Activated naive CD8-positive, alpha-beta T cell treated with anti-CD3 and anti-CD28 coated beads, Interleukin-2, amount 10 ng/mL, durations not matched to agents 7 days and 5 days (primary cell): ENCODE data around the gene AVEN. TPM values are rescaled to one million over a fixed set of nuclear protein-coding genes. Genes with fewer than 3 reads are reported as not detected.
"Not testable (repeated sequence)": the region's sequence is repeated elsewhere in the genome, so short reads cannot be mapped to it uniquely, and the experiment has no call there.

Source experiments
- ATAC-seq: fragments of 150-1000 bp; cut with Tn5 transposase; one replicate; pipeline ENCODE4 v1.10.0; 2021; ENCODE audit warnings: low read depth, moderate library complexity
- POLR2A ChIA-PET: fragments of 350-600 bp; sonication (Branson Sonifier 250); formaldehyde crosslinking; loops from one replicate; lab custom pipeline; 2021; ENCODE audit warnings: antibody characterized with exemption; lab: Charles Lee
- DNase-seq: peaks from one replicate; pipeline ENCODE4 v3.0.0; 2021
- H3K27ac Mint-ChIP-seq: one replicate; pipeline ENCODE4 v1.8.0; 2022; ENCODE audit warnings: mild to moderate bottlenecking, mixed read lengths
- H3K27me3 Mint-ChIP-seq: one replicate; pipeline ENCODE4 v1.8.0; 2022; ENCODE audit warnings: mild to moderate bottlenecking, moderate library complexity, mixed read lengths
- H3K36me3 Mint-ChIP-seq: one replicate; pipeline ENCODE4 v1.8.0; 2021; ENCODE audit warnings: mild to moderate bottlenecking, mixed read lengths
- H3K4me1 Mint-ChIP-seq: one replicate; pipeline ENCODE4 v1.8.0; 2021; ENCODE audit warnings: mixed read lengths
- H3K4me3 Mint-ChIP-seq: one replicate; pipeline ENCODE4 v1.8.0; 2022; ENCODE audit warnings: mild to moderate bottlenecking, moderate library complexity, mixed read lengths
- H3K9me3 Mint-ChIP-seq: one replicate; pipeline ENCODE4 v1.8.0; 2021; ENCODE audit warnings: mixed read lengths
- total RNA-seq, 2 experiments: library from RNA; stranded (reverse); gene quantifications; one replicate each; pipeline ENCODE4 v1.2.3, GENCODE V29; 2021

Gene AVEN
- total RNA-seq, 2 experiments from 2014 or later: 6.1 to 6.3 TPM

DNA sequence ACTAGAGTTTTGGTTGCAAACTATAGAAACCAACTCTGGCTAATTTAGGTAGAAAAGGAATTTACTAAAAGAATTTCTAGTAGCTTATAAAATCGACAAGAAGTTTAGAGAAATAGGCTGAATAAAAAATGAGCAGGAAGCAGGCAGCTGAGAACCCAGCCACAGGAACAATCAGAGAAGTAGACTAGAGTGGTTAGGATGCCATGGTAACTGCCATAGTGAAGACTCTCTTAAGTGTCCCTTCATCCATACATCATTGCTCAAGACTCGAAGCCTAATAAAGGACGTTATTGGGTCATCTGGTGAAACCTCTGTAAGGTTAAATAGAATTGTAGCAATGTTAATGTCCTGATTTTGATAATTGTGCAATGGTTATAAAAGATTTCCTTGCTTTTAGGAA lies 13.8 kb downstream of the AVEN start:
- Mint-ChIP-seq H3K4me1 (peaks cover 10% of the 10 kb centered on the region), H3K4me3 (no peak overlapping the region), H3K9me3 (peaks cover 1% of the 10 kb centered on the region), H3K36me3 (peaks cover 14% of the 10 kb centered on the region), H3K27me3 (peaks cover 5% of the 10 kb centered on the region), H3K27ac (no peak overlapping the region)
- no peak for ATAC-seq
- POLR2A ChIA-PET: no interaction called here
- DNase-seq: no peak

GRCh38 chr15:34023907-34024306 lies 15.1 kb downstream of the AVEN start:
- H3K27ac Mint-ChIP-seq: no peak overlapping the region
- no peak for ATAC-seq
- no peak overlapping the region for H3K4me3 Mint-ChIP-seq

DNA sequence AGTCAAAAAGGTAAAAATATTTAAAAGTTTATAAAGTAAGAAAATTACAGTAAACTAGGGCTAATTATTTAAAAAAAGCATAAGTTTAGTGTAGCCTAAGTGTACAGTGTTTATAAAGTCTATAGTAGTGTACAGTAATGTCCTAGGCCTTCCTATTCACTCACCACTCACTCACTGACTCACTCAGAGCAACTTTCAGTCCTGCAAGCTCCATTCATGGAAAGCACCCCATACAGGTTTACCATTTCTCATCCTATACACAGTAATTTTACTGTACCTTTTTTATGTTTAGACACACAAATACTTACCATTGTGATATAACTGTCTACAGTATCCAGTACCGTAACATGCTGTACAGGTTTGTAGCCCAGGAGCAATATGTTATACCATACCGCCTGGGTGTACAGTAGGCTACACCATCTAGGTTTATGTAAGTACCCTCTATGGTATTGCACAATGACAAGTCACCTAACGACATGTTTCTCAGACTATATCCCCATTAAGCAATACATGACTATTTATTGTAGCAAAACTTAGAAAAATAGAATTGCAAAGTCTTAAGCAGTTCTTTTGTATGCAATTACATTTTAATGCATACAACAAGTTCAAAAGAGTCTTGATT lies 19.5 kb downstream of the AVEN start:
- H3K27me3 Mint-ChIP-seq: peaks cover 15% of the 10 kb centered on the region
- no peak overlapping the region for H3K4me3 Mint-ChIP-seq
- H3K9me3 Mint-ChIP-seq: no peaks in the 10 kb centered on the region
- DNase-seq: no peak
- ATAC-seq: no peak
- peaks cover 13% of the 10 kb centered on the region for H3K36me3 Mint-ChIP-seq
- POLR2A ChIA-PET: interaction anchor here (1.4 kb wide), 2 partner anchors 18 to 950 kb away, joined by 3 to 4 read pairs; partner anchors contain the start of gene AQR
- H3K27ac Mint-ChIP-seq: no peak overlapping the region
- H3K4me1 Mint-ChIP-seq: peaks cover 13% of the 10 kb centered on the region

More at GRCh38 chr15:34023907-34024306, 15.1 kb downstream of the AVEN start:
- DNase-seq: no peak
- Mint-ChIP-seq H3K27me3 (peaks cover 5% of the 10 kb centered on the region), H3K4me1 (peaks cover 10% of the 10 kb centered on the region), H3K9me3 (peaks cover 1% of the 10 kb centered on the region), H3K36me3 (peaks cover 14% of the 10 kb centered on the region)
- POLR2A ChIA-PET: no interaction called here

DNA sequence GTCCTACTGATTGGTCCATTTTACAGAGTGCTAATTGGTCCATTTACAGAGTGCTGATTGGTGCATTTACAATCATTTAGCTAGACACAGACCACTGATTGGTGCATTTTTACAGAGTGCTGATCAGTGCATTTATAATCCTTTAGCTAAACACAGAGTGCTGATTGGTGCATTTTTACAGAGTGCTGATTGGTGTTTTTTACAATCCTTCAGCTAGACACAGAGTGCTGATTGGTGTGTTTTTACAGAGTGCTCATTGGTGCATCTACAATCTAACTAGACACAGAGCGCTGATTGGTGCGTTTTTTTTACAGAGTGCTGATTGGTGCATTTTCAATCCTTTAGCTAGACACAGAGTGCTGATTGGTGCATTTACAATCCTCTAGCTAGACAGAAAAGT lies 20.3 kb downstream of the AVEN start:
- POLR2A ChIA-PET: interaction anchor here (0.6 to 1.5 kb wide), 4 partner anchors 19 to 951 kb away, joined by 3 to 7 read pairs (median 4); partner anchors contain the start of genes AQR and AVEN
- Mint-ChIP-seq H3K4me3 (peak overlapping the region; percentile 66), H3K36me3 (peaks cover 15% of the 10 kb centered on the region), H3K4me1 (peaks cover 13% of the 10 kb centered on the region), H3K27me3 (peaks cover 16% of the 10 kb centered on the region)
- not testable (repeated sequence) for H3K9me3 Mint-ChIP-seq, H3K27ac Mint-ChIP-seq, DNase-seq, ATAC-seq

DNA sequence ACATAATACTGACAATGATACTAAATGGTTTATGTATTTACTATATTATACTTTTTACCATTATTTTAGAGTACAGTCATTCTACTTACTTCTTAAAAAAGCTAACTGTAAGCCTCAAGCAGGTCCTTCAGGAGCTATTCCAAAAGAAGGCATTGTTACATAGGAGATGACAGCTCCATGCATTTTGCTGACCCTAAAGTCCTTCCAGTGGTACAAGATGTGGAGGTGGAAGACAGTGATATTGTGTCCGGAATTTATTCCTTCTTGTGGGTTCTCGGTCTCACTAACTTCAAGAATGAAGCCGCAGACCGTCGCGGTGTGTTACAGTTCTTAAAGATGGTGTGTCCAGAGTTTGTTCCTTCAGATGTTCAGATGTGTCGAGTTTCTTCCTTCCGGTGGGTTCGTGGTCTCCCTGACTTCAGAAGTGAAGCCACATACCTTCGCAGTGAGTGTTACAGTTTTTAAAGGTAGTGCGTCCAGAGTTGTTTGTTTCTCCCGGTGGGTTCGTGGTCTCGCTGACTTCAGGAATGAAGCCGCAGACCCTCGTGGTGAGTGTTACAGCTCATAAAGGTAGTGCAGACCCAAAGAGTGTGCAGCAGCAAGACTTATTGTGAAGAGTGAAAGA lies 20.9 kb downstream of the AVEN start:
- POLR2A ChIA-PET: interaction anchor here (0.6 to 1.5 kb wide), 4 partner anchors 19 to 952 kb away, joined by 3 to 7 read pairs (median 4); partner anchors contain the start of genes AQR and AVEN
- DNase-seq: peak; percentile 70
- peaks cover 13% of the 10 kb centered on the region for H3K4me1 Mint-ChIP-seq
- peaks cover 15% of the 10 kb centered on the region for H3K36me3 Mint-ChIP-seq
- H3K27ac Mint-ChIP-seq: peak overlapping the region; percentile 80
- H3K9me3 Mint-ChIP-seq: no peaks in the 10 kb centered on the region
- H3K4me3 Mint-ChIP-seq: peak overlapping the region; percentile 66
- peak; percentile 75 for ATAC-seq
- H3K27me3 Mint-ChIP-seq: peaks cover 14% of the 10 kb centered on the region

- H3K4me1 Mint-ChIP-seq: peaks cover 11% of the 10 kb centered on the region
Observed at GRCh38 chr15:34014556-34014955, 24.4 kb downstream of the AVEN start.

DNA sequence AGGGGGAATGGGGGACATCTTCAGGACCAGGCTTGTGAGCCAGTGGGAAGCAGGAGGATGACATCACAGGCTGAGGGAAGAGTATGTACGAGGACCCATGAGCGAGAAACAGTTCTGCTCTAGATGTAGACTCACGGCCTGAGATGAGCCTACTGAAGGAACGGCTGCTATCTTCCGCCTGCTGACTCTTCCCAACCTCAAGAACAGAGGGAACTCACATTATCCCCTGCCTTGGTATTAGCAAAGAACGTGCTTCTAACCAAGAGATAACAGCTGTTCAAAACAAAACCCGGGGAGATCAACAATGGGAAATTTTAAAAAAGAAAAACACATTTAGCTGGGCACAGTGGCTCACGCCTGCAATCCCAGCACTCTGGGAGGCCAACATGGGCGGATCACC lies 25.3 kb downstream of the AVEN start:
- H3K27ac Mint-ChIP-seq: no peak overlapping the region
- POLR2A ChIA-PET: no interaction called here
- peaks cover 10% of the 10 kb centered on the region for H3K4me1 Mint-ChIP-seq
- no peaks in the 10 kb centered on the region for H3K9me3 Mint-ChIP-seq
- H3K27me3 Mint-ChIP-seq: peaks cover 13% of the 10 kb centered on the region
- ATAC-seq: no peak
- peaks cover 6% of the 10 kb centered on the region for H3K36me3 Mint-ChIP-seq
- no peak overlapping the region for H3K4me3 Mint-ChIP-seq
- no peak for DNase-seq

More at GRCh38 chr15:34014556-34014955, 24.4 kb downstream of the AVEN start:
- H3K4me3 Mint-ChIP-seq: no peak overlapping the region
- H3K36me3 Mint-ChIP-seq: peaks cover 6% of the 10 kb centered on the region
- ATAC-seq (no peak), DNase-seq (no peak)
- no peak overlapping the region for H3K27ac Mint-ChIP-seq
- peaks cover 13% of the 10 kb centered on the region for H3K27me3 Mint-ChIP-seq
- no peaks in the 10 kb centered on the region for H3K9me3 Mint-ChIP-seq
- POLR2A ChIA-PET: no interaction called here

GRCh38 chr15:34012461-34013028 lies 26.5 kb downstream of the AVEN start:
- Mint-ChIP-seq H3K36me3 (peaks cover 9% of the 10 kb centered on the region), H3K9me3 (no peaks in the 10 kb centered on the region), H3K27ac (no peak overlapping the region), H3K4me1 (peaks cover 2% of the 10 kb centered on the region), H3K4me3 (no peak overlapping the region), H3K27me3 (peaks cover 13% of the 10 kb centered on the region)
- POLR2A ChIA-PET: no interaction called here
- ATAC-seq (no peak), DNase-seq (no peak)

DNA sequence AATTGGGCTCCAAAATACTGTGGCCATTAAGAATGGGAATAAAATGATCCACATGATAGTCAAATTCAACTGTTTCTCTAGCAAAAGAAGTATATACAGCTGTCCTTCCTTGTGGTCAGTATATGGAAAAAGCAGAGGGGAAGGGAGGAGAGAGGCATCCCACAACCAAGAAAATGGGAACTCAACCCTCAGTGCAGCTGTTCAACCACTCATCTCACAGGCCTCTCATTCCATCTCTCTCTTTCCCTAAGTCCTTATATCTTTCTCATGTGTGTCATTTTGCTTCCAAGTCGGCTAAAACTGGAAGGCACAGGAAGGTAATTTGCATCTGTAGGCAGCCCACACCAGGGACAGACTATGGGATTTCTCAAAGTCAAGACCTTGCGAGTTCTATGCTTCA lies 27.5 kb downstream of the AVEN start:
- Mint-ChIP-seq H3K4me3 (no peak overlapping the region), H3K9me3 (no peaks in the 10 kb centered on the region), H3K4me1 (no peaks in the 10 kb centered on the region), H3K36me3 (peaks cover 7% of the 10 kb centered on the region), H3K27ac (no peak overlapping the region), H3K27me3 (peaks cover 7% of the 10 kb centered on the region)
- ATAC-seq: no peak
- POLR2A ChIA-PET: no interaction called here
- DNase-seq: no peak

DNA sequence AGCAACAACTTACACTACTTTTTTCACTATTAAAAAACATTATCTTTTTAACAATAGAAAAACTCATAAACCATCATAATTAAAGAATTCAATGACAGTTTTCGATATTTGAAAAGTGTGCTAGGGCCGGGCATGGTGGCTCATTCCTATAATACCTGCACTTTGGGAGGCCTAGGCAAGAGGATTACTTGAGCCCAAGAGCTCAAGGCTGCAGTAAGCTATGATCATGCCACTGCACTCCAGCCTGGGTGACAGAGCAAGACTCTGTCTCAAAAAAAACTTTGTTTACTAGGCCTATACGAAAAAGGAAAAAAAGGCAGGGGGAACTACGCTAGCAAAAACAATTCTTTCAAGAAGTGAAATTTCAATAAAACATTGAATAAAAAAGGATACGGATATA lies 28.1 kb downstream of the AVEN start:
- Mint-ChIP-seq H3K9me3 (no peaks in the 10 kb centered on the region), H3K36me3 (peaks cover 7% of the 10 kb centered on the region), H3K27ac (no peak overlapping the region), H3K27me3 (peaks cover 7% of the 10 kb centered on the region), H3K4me1 (no peaks in the 10 kb centered on the region), H3K4me3 (no peak overlapping the region)
- POLR2A ChIA-PET: no interaction called here
- DNase-seq (no peak), ATAC-seq (no peak)

- no peak for ATAC-seq
- Mint-ChIP-seq H3K4me1 (no peaks in the 10 kb centered on the region), H3K27me3 (peaks cover 5% of the 10 kb centered on the region), H3K4me3 (no peak overlapping the region), H3K36me3 (peaks cover 7% of the 10 kb centered on the region), H3K27ac (no peak overlapping the region), H3K9me3 (no peaks in the 10 kb centered on the region)
- DNase-seq: no peak
- POLR2A ChIA-PET: no interaction called here
Observed at GRCh38 chr15:34009656-34010055, 29.3 kb downstream of the AVEN start.

DNA sequence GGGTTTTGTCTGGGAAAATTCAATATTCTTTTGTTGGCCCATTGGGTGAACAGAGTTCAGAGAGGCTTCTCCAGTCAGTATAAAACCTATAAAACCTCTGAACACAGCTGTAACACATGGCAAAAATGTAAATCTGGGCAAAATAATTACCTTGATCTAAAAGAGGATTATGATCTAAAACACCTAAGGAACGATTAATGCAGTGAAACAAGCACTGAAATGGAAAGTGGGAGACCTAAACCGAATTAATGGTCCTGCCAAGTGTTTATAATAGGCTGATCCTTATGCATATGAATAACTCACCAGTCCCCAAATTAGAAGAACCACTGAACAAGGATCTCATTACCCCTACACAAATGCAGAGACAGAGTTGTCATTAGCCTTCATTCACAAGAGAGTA lies 32.6 kb downstream of the AVEN start:
- Mint-ChIP-seq H3K27me3 (no peaks in the 10 kb centered on the region), H3K36me3 (peaks cover 3% of the 10 kb centered on the region), H3K27ac (no peak overlapping the region), H3K9me3 (no peaks in the 10 kb centered on the region), H3K4me1 (no peaks in the 10 kb centered on the region), H3K4me3 (no peak overlapping the region)
- ATAC-seq (no peak), DNase-seq (no peak)
- POLR2A ChIA-PET: no interaction called here

DNA sequence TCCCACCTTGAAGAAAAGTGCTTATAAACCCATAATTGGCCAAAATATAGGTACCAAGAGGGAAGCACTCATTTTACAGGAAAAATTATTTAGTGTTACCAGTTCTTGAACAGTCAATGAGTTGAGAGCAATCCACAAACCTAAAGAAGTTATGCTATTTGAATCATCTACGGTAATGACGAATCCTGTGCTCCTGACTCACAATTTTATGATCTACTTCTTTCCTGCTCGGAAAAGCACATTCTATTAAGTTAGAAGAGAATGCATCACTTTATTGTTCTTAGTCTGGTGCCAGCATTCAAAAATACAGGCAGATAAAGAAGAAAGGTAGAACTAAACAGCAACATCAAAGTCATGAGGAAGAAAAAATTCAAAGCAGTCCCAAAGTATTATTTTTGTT lies 37.5 kb downstream of the AVEN start:
- Mint-ChIP-seq H3K4me1 (no peaks in the 10 kb centered on the region), H3K27me3 (no peaks in the 10 kb centered on the region), H3K9me3 (no peaks in the 10 kb centered on the region), H3K27ac (no peak overlapping the region), H3K4me3 (no peak overlapping the region), H3K36me3 (no peaks in the 10 kb centered on the region)
- POLR2A ChIA-PET: no interaction called here
- no peak for DNase-seq
- ATAC-seq: no peak

DNA sequence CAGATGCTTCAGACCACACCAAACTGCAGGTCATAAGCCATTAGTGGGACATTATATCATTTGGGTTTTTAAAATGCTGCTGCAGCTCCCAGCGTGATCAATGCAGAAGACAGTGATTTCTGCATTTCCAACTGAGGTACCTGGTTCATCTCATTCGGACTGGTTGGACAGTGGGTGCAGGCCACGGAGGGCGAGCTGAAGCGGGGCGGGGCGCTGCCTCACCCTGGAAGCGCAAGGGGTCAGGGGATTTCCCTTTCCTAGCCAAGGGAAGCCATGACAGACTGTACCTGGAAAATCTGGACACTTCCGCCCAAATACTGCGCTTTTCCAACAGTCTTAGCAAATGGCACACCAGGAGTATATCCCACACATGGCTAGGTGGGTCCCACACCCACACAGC lies 43.3 kb downstream of the AVEN start:
- H3K4me1 Mint-ChIP-seq, H3K4me3 Mint-ChIP-seq, H3K36me3 Mint-ChIP-seq, H3K27me3 Mint-ChIP-seq, H3K27ac Mint-ChIP-seq, POLR2A ChIA-PET, ATAC-seq, H3K9me3 Mint-ChIP-seq, DNase-seq: not testable (repeated sequence)
